SK-N-SH (cell line): ENCODE results near the gene ZNF446. TPM values are rescaled to one million over a fixed set of nuclear protein-coding genes. Genes with fewer than 3 reads are reported as not detected.

Experiments
- CTCF ChIA-PET: fragments of 300-600, 350-600 bp; formaldehyde crosslinking; extraction: SDS; loops from one replicate; lab custom pipeline; 2021; lab: Yijun Ruan, JAX
- POLR2A ChIA-PET: fragments of 350-600 bp; sonication (Branson Sonifier 250); formaldehyde crosslinking; extraction: SDS; loops from one replicate; lab custom pipeline; 2020; ENCODE audit warnings: antibody characterized with exemption, inconsistent platforms; lab: Yijun Ruan, JAX
- DNase-seq: peaks from one replicate; pipeline ENCODE4 v3.0.0; 2012
- H2AFZ ChIP-seq: fragments of 200-600 bp; sonication (generic); 2 replicates; pipeline ENCODE4 v1.8.1; 2016; ENCODE audit warnings: antibody characterized with exemption, mild to moderate bottlenecking, low read depth
- H3F3A ChIP-seq: fragments of 200-600 bp; sonication (generic); replicated peaks from 2 replicates; pipeline ENCODE3; 2016; ENCODE audit warnings: antibody characterized with exemption, mild to moderate bottlenecking; ENCODE audit not compliant: insufficient read depth
- H3K27ac ChIP-seq, 2 experiments: fragments of 200-500 bp in 1 of 2; fragments of 200-600 bp in 1 of 2; sonication (Bioruptor generic) in 1 of 2; sonication (generic), shearing (Covaris generic) in 1 of 2; 2 replicates each; pipeline versions ENCODE4 v1.5.1 to v1.6.1; 2014 to 2016; ENCODE audit warnings: low read depth in 2 of 2, inconsistent platforms in 1 of 2, low read length in 1 of 2, mild to moderate bottlenecking in 1 of 2, mixed read lengths in 1 of 2
- H3K27me3 ChIP-seq: fragments of 200-600 bp; sonication (generic), shearing (Covaris generic); 2 replicates; pipeline ENCODE4 v1.6.1; 2016; ENCODE audit warnings: mixed run types; ENCODE audit not compliant: insufficient read depth
- H3K36me3 ChIP-seq, 2 experiments: fragments of 200-500 bp in 1 of 2; fragments of 200-600 bp in 1 of 2; sonication (Bioruptor generic) in 1 of 2; sonication (generic) in 1 of 2; replicated peaks in 1 of 2; 2 replicates each; pipeline versions ENCODE3 to v1.5.1; 2014 to 2016; ENCODE audit warnings: low read length in 1 of 2, mild to moderate bottlenecking in 1 of 2; ENCODE audit not compliant: insufficient read depth in 2 of 2, control insufficient read depth in 1 of 2
- H3K4me1 ChIP-seq, 2 experiments: fragments of 200-500 bp in 1 of 2; fragments of 200-600 bp in 1 of 2; sonication (Bioruptor generic) in 1 of 2; sonication (generic), shearing (Covaris generic) in 1 of 2; 2 replicates each; pipeline versions ENCODE4 v1.5.1 to v1.6.1; 2014 to 2016; ENCODE audit warnings: low read depth in 1 of 2, low read length in 1 of 2, mixed run types in 1 of 2; ENCODE audit not compliant: insufficient read depth in 2 of 2, control insufficient read depth in 1 of 2
- H3K4me2 ChIP-seq: fragments of 200-600 bp; sonication (generic), shearing (Covaris generic); 2 replicates; pipeline ENCODE4 v1.6.1; 2017; ENCODE audit warnings: mixed run types
- H3K4me3 ChIP-seq, 2 experiments: fragments of 200-500 bp in 1 of 2; fragments of 200-600 bp in 1 of 2; sonication (Bioruptor generic) in 1 of 2; sonication (generic), shearing (Covaris generic) in 1 of 2; 2 replicates each; pipeline versions ENCODE4 v1.5.1 to v1.8.1; 2014 to 2016; ENCODE audit warnings: low read depth in 2 of 2, inconsistent platforms in 1 of 2, low read length in 1 of 2, mild to moderate bottlenecking in 1 of 2, mixed read lengths in 1 of 2, moderate library complexity in 1 of 2
- H3K79me2 ChIP-seq: fragments of 200-600 bp; sonication (generic); 2 replicates; pipeline ENCODE4 v1.8.1; 2017; ENCODE audit warnings: mild to moderate bottlenecking; ENCODE audit not compliant: insufficient read depth
- H3K9ac ChIP-seq: fragments of 200-600 bp; sonication (generic); 2 replicates; pipeline ENCODE4 v1.6.1; 2017; ENCODE audit warnings: mixed run types
- H3K9me2 ChIP-seq: fragments of 200-600 bp; sonication (generic); 2 replicates; pipeline ENCODE4 v1.6.1; 2017; ENCODE audit warnings: mixed run types
- H3K9me3 ChIP-seq: fragments of 200-600 bp; sonication (generic); 2 replicates; pipeline ENCODE4 v1.6.1; 2017; ENCODE audit warnings: mixed run types, mild to moderate bottlenecking, moderate library complexity
- H4K20me1 ChIP-seq: fragments of 200-600 bp; sonication (generic); 2 replicates; pipeline ENCODE4 v1.6.1; 2017; ENCODE audit warnings: mild to moderate bottlenecking, mixed run types; ENCODE audit not compliant: insufficient read depth
- GABPA ChIP-seq: IDR thresholded peaks from 2 replicates; pipeline ENCODE4 v1.4.0; 2012; ENCODE audit warnings: low read depth, mild to moderate bottlenecking
- NRF1 ChIP-seq: IDR thresholded peaks from 2 replicates; pipeline ENCODE4 v1.6.1; 2012; ENCODE audit warnings: low read depth, mild to moderate bottlenecking, low read length
- SIN3A ChIP-seq: IDR thresholded peaks from 2 replicates; pipeline ENCODE4 v1.6.1; 2012; ENCODE audit warnings: low read depth, mild to moderate bottlenecking, low read length, moderate library complexity, borderline replicate concordance
- SMC3 ChIP-seq: IDR thresholded peaks from 2 replicates; pipeline ENCODE4 v1.6.1; 2012; ENCODE audit warnings: low read depth, low read length, improper control_type of control experiment
- TAF1 ChIP-seq: IDR thresholded peaks from 2 replicates; pipeline ENCODE4 v1.6.1; 2012; ENCODE audit warnings: low read depth, mild to moderate bottlenecking, low read length, moderate library complexity, borderline replicate concordance
- YY1 ChIP-seq: IDR thresholded peaks from 2 replicates; pipeline ENCODE4 v1.4.0; 2012; ENCODE audit warnings: low read depth, mild to moderate bottlenecking
- WGBS: methylation state at CpG from one replicate; pipeline ENCODE4 v1.1.6; 2017; ENCODE audit warnings: low lambda C conversion rate; 5-methylcytosine and 5-hydroxymethylcytosine counted together
- polyA plus RNA-seq, 3 experiments: library from polyadenylated mRNA; depleted of rRNA; stranded (reverse); fragments of >200 nt; gene quantifications; 2 replicates each; pipeline ENCODE4 v1.2.3, GENCODE V29; 2012
- TF ChIP-seq, protein P1 (sequence below): fragments of 200-600 bp; sonication (generic); IDR thresholded peaks from 2 replicates; pipeline ENCODE4 v1.6.1; 2017; ENCODE audit warnings: antibody characterized with exemption, mild to moderate bottlenecking, moderate library complexity
- TF ChIP-seq, protein P2 (sequence below): IDR thresholded peaks from 2 replicates; pipeline ENCODE4 v1.4.0; 2012; ENCODE audit warnings: low read depth, borderline replicate concordance
- TF ChIP-seq, protein P3 (sequence below): fragments of 150-350 bp; IDR thresholded peaks from 2 replicates; pipeline ENCODE4 v1.6.1; 2017; ENCODE audit warnings: antibody characterized with exemption, low read length, low read depth, borderline replicate concordance
- TF ChIP-seq, protein P4 (sequence below): IDR thresholded peaks from 2 replicates; pipeline ENCODE4 v1.6.1; 2012; ENCODE audit warnings: mild to moderate bottlenecking, low read depth, low read length, moderate library complexity

The ZNF446 gene
- polyA plus RNA-seq, 1 of the 3 experiments (the other 2 are of a cell fraction), result 6.9 TPM

DNA sequence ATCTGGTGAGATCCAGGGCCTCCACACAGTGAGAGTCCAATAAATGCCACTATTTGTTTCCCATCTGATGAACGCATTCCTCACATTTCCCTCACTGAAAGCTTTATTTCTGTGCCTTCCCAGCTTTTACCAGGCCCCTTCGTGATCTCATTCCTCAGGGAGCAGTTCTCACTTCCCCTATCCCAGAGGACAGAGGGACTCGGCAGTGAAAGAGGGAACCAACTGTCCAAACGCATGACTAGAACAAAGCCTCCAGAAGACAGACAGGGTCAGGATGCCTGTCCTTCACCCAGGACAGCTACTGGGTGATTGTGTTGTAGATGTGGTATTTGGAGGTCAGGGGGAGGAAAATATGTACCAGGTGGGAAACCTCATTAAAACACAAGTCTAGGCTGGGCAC lies 45.5 kb downstream of the ZNF446 start (continued):
- TF ChIP-seq, protein P1, sequence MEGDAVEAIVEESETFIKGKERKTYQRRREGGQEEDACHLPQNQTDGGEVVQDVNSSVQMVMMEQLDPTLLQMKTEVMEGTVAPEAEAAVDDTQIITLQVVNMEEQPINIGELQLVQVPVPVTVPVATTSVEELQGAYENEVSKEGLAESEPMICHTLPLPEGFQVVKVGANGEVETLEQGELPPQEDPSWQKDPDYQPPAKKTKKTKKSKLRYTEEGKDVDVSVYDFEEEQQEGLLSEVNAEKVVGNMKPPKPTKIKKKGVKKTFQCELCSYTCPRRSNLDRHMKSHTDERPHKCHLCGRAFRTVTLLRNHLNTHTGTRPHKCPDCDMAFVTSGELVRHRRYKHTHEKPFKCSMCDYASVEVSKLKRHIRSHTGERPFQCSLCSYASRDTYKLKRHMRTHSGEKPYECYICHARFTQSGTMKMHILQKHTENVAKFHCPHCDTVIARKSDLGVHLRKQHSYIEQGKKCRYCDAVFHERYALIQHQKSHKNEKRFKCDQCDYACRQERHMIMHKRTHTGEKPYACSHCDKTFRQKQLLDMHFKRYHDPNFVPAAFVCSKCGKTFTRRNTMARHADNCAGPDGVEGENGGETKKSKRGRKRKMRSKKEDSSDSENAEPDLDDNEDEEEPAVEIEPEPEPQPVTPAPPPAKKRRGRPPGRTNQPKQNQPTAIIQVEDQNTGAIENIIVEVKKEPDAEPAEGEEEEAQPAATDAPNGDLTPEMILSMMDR, result no peak
- TF ChIP-seq, all 33 proteins: peak for 0

DNA sequence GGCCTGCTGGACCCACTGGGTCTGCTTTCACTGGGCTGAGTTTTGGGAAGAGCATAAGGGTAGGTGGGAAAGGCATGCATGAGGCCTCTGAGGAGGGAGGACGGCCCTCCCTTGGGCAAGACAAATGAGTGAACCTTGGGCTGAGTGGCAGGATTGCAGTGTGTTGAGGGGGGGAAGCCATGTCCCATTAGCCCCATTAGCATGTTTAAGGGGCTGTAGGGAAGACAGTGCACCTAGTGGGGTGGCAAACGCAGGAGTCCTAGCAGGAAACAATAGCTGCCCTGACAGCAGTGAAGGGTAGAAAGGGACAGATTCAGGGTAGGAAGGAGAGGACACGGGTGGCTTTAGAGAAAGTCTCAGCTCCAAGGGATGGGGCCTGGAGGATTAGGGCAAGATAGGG lies 46.6 kb downstream of the ZNF446 start:
- H3K9me2 ChIP-seq, result no peaks in the 10 kb centered on the region
- no peak for DNase-seq
- H3K27ac ChIP-seq, result no peak overlapping the region
- H2AFZ ChIP-seq, result no peak overlapping the region
- no peaks in the 10 kb centered on the region for H3K9me3 ChIP-seq
- H3K27me3 ChIP-seq, result no peaks in the 10 kb centered on the region
- H3K9ac ChIP-seq, result no peak overlapping the region
- H3K4me2 ChIP-seq, result no peak overlapping the region
- CTCF ChIA-PET, result interaction anchor here (1.9 kb wide), 1 partner anchor 32 kb away, joined by 5 read pairs; the partner anchor contains the start of gene CHMP2A
- TF ChIP-seq, protein P2, sequence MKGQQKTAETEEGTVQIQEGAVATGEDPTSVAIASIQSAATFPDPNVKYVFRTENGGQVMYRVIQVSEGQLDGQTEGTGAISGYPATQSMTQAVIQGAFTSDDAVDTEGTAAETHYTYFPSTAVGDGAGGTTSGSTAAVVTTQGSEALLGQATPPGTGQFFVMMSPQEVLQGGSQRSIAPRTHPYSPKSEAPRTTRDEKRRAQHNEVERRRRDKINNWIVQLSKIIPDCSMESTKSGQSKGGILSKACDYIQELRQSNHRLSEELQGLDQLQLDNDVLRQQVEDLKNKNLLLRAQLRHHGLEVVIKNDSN, result no peak
- TF ChIP-seq TAF1 (no peak), YY1 (no peak), NRF1 (no peak), SIN3A (no peak), GABPA (no peak), SMC3 (no peak)
- TF ChIP-seq, protein P3, sequence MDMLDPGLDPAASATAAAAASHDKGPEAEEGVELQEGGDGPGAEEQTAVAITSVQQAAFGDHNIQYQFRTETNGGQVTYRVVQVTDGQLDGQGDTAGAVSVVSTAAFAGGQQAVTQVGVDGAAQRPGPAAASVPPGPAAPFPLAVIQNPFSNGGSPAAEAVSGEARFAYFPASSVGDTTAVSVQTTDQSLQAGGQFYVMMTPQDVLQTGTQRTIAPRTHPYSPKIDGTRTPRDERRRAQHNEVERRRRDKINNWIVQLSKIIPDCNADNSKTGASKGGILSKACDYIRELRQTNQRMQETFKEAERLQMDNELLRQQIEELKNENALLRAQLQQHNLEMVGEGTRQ, result no peak
- TF ChIP-seq, protein P4, sequence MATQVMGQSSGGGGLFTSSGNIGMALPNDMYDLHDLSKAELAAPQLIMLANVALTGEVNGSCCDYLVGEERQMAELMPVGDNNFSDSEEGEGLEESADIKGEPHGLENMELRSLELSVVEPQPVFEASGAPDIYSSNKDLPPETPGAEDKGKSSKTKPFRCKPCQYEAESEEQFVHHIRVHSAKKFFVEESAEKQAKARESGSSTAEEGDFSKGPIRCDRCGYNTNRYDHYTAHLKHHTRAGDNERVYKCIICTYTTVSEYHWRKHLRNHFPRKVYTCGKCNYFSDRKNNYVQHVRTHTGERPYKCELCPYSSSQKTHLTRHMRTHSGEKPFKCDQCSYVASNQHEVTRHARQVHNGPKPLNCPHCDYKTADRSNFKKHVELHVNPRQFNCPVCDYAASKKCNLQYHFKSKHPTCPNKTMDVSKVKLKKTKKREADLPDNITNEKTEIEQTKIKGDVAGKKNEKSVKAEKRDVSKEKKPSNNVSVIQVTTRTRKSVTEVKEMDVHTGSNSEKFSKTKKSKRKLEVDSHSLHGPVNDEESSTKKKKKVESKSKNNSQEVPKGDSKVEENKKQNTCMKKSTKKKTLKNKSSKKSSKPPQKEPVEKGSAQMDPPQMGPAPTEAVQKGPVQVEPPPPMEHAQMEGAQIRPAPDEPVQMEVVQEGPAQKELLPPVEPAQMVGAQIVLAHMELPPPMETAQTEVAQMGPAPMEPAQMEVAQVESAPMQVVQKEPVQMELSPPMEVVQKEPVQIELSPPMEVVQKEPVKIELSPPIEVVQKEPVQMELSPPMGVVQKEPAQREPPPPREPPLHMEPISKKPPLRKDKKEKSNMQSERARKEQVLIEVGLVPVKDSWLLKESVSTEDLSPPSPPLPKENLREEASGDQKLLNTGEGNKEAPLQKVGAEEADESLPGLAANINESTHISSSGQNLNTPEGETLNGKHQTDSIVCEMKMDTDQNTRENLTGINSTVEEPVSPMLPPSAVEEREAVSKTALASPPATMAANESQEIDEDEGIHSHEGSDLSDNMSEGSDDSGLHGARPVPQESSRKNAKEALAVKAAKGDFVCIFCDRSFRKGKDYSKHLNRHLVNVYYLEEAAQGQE, result no peak
- TF ChIP-seq, all 33 proteins: peak for 0
- H3F3A ChIP-seq, result peaks cover 19% of the 10 kb centered on the region
- WGBS, result 81% methylated on average over 3 of the region's 3 CpGs
- POLR2A ChIA-PET, result no interaction called here
- no peaks in the 10 kb centered on the region for H3K36me3 ChIP-seq
- peaks cover 0 to 13% of the 10 kb centered on the region in 2 experiments; a peak in 1 of 4 replicates for H3K4me1 ChIP-seq
- H4K20me1 ChIP-seq, result no peaks in the 10 kb centered on the region; the same call in 1 of the 2 replicates
- H3K4me3 ChIP-seq, result no peak overlapping the region
- H3K79me2 ChIP-seq, result peaks cover 21% of the 10 kb centered on the region
